GM12872 (cell line): ENCODE results near the gene SH3RF2.

Experiments used
- TF ChIP-seq, protein P1 (sequence below): IDR thresholded peaks from 3 replicates; pipeline ENCODE4 v1.5.1; 2011; ENCODE audit warnings: low read depth, mild to moderate bottlenecking, low read length, moderate library complexity; ENCODE audit not compliant: insufficient read depth

SH3RF2 gene

DNA sequence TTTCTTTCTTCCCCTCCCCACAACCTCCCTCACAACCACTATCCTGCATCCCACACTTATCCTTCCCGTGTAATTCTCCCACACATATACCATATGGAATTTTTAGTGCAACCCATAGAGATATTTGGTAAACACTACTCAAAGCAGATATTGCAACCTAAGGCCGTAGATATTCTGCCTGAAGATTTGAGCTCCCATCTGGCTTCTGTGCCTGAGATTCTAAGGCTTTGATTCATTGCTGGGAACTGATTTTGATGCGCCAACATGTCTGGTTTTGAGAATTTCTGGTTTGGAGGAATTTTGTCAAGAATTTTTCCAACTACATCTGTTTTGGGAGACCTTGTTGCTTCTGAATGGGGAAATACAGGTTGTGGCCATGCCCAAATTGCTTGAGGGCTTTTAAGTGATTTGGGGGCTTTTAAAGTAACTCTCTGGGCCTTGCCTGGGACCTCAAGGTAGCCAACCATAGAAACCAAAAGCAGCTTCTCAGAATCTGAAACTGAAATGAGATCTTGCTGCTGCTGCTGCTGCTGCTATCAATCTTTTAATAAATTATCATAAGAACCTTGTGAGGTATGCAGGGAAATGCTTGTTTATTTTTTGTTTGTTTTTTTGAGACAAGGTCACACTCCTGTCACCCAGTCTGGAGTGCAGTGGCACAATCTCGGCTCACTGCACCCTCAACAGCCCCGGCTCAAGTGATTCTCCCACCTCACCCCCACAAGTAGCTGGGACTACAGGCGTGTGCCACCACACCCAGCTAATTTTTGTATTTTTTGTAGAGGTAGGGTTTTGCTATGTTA lies 132.8 kb downstream of the SH3RF2 start:
- TF ChIP-seq, protein P1, sequence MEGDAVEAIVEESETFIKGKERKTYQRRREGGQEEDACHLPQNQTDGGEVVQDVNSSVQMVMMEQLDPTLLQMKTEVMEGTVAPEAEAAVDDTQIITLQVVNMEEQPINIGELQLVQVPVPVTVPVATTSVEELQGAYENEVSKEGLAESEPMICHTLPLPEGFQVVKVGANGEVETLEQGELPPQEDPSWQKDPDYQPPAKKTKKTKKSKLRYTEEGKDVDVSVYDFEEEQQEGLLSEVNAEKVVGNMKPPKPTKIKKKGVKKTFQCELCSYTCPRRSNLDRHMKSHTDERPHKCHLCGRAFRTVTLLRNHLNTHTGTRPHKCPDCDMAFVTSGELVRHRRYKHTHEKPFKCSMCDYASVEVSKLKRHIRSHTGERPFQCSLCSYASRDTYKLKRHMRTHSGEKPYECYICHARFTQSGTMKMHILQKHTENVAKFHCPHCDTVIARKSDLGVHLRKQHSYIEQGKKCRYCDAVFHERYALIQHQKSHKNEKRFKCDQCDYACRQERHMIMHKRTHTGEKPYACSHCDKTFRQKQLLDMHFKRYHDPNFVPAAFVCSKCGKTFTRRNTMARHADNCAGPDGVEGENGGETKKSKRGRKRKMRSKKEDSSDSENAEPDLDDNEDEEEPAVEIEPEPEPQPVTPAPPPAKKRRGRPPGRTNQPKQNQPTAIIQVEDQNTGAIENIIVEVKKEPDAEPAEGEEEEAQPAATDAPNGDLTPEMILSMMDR, result no peak

DNA sequence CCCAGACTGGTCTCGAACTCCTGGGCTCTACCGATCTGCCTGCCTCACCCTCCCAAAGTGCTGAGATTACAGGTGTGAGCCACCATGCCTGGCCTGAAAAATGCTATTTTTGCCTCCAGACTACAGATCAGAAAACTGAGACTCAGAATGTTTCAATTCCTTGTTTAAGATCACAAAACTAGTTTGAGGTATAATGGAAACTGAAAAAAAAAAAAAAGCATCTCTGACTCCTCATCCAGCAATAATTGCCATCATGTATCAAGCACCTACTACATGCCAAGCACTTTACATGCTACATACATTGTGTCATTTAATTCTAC lies 133.4 kb downstream of the SH3RF2 start:
- TF ChIP-seq, protein P1, result no peak

DNA sequence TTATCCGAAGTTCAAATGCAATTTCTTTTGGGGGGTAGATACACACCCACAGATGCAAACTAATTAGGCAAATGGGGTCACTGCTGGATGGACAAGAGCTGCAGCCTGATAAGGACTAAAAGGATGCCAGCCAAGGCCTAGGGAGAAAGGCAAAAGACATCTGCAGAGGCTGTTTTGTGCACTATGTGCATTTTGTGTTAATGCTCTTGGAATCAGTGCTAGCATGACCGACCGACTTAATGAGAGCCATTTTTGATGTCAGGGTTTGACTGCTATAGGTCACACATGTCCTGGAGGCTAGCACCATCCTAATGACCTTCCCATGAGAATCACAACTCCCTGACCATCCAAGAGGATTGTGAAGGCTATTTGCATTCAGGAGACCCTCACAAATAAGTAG lies 134.4 kb downstream of the SH3RF2 start:
- TF ChIP-seq, protein P1, result no peak

DNA sequence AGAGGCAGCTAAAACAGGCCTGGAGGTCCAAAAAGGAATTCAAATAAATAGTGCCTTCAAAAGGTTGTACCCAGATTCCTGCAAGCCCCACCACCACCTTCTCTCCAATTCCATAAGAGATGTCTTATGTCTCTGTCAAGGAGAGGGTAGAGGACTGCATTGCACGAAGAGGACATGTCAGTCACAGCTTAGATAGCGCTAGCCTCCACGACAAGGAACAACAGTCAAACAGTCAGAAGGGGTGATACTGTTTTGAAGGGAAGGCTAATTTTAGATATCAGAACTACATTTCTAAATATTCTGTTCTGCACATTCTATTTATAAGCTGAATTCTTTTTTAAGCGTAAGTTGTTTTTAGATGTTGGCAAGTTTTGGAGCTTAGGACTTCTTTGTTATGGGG lies 134.8 kb downstream of the SH3RF2 start:
- TF ChIP-seq, protein P1, result no peak

DNA sequence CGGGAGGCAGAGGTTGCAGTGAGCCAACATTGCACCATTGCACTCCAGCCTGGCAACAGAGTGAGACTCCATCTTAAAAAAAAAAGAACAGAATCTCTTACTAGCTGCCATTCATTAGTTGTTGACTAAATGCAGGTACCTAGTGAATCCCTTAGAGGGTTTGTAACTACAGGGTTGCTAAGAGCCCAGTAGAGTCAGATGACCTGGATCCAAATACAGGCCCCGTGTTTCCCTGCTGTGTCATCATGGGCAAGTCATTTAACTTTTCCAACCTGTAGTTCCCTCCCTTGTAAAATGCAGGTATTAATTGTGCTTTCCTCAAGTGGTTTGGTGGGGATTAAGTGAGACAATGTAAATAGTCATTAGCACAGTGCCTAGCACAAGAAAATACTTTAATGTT lies 136.2 kb downstream of the SH3RF2 start:
- TF ChIP-seq, protein P1, result no peak

DNA sequence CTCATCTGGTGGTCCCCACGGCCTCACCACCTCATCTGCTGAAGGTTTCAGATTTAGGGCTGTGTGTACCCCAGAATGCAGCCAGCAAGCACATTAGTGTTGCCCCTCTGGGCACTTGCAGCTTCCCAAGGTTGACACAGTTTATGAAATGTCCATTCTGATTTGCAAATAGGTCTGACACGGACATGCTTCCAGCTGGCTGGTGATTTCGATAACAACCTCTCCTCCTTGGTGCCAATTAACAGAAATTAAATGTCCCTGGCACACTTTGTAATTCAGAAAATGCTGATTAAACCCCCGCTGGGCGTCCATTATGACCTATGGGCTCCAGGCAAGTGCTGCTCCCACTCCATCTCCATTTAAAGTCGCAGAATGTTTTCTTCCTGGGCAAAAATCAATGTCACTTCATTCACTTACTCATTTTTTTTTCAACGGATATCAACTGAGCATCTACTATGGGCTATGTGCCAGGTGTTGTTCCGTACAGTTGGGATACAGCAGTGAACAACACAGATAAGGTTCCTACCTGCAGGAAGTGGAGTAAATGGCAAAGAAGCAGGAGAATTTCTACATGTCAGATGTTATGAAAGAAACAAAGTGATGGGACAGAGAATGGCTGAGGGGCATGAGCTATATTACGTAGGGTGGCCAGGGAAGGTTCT lies 137.0 kb downstream of the SH3RF2 start:
- TF ChIP-seq, protein P1, result no peak

DNA sequence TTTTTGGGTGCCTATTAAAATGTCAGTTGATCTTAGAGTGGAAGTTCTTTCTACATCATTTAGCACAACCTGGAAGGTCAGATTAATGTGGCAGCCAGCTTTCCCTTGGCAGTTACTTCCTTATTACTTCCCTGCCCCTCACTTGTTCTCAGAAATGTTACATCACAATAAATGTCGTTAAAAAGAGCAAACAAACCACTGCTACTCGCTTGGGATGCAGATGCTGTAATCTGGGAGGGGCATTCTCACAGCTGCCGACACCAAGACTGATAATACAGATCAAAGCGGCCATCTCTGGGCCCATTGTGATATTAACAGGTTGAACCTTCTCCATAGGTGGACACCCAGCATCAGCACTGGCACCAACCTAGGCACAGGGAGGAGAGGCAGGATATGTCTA lies 139.7 kb downstream of the SH3RF2 start:
- TF ChIP-seq, protein P1, result no peak
